H9 (cell line): ENCODE measurements around the gene FOXL1. TPM values are rescaled to one million over a fixed set of nuclear protein-coding genes. Genes with fewer than 3 reads are reported as not detected.

Experiments
- DNase-seq: peaks from one replicate; pipeline ENCODE4 v3.0.0-alpha.2; 2017
- H2AFZ ChIP-seq: one replicate; pipeline ENCODE4 v1.6.1; 2013; ENCODE audit warnings: mild to moderate bottlenecking, low read length, control low read depth, moderate library complexity
- H2AK5ac ChIP-seq: 2 replicates; pipeline ENCODE4 v1.6.1; 2013; ENCODE audit warnings: low read length, control low read depth, mixed read lengths; ENCODE audit not compliant: insufficient read length
- H2BK120ac ChIP-seq: one replicate; pipeline ENCODE4 v1.6.1; 2013; ENCODE audit warnings: low read depth, mild to moderate bottlenecking, low read length, control low read depth, inconsistent platforms; ENCODE audit not compliant: poor library complexity, severe bottlenecking
- H2BK12ac ChIP-seq: 2 replicates; pipeline ENCODE4 v1.6.1; 2013; ENCODE audit warnings: low read length, control low read depth, mixed read lengths, low read depth; ENCODE audit not compliant: insufficient read length
- H2BK15ac ChIP-seq: 2 replicates; pipeline ENCODE4 v1.6.1; 2013; ENCODE audit warnings: low read depth, low read length, control low read depth
- H2BK20ac ChIP-seq: one replicate; pipeline ENCODE4 v1.6.1; 2013; ENCODE audit warnings: low read depth, mild to moderate bottlenecking, low read length, control low read depth, inconsistent platforms; ENCODE audit not compliant: poor library complexity, severe bottlenecking
- H2BK5ac ChIP-seq: 2 replicates; pipeline ENCODE4 v1.6.1; 2013; ENCODE audit warnings: low read length, control low read depth, mixed read lengths; ENCODE audit not compliant: insufficient read length
- H3K14ac ChIP-seq: 2 replicates; pipeline ENCODE4 v1.6.1; 2013; ENCODE audit warnings: low read length, control low read depth; ENCODE audit not compliant: insufficient read depth
- H3K18ac ChIP-seq: 2 replicates; pipeline ENCODE4 v1.6.1; 2013; ENCODE audit warnings: low read depth, mild to moderate bottlenecking, mixed read lengths, low read length, control low read depth; ENCODE audit not compliant: insufficient read length
- H3K23ac ChIP-seq: 2 replicates; pipeline ENCODE4 v1.6.1; 2013; ENCODE audit warnings: low read length, control low read depth, mixed read lengths, low read depth; ENCODE audit not compliant: insufficient read length
- H3K23me2 ChIP-seq: 2 replicates; pipeline ENCODE4 v1.6.1; 2013; ENCODE audit warnings: low read depth, mild to moderate bottlenecking, mixed read lengths, low read length, control low read depth; ENCODE audit not compliant: insufficient read length, poor library complexity, severe bottlenecking
- H3K27ac ChIP-seq: 2 replicates; pipeline ENCODE4 v1.5.1; 2013; ENCODE audit warnings: low read length, control low read depth, mixed read lengths, low read depth; ENCODE audit not compliant: insufficient read length
- H3K27me3 ChIP-seq: 2 replicates; pipeline ENCODE4 v1.6.1; 2013; ENCODE audit warnings: low read length, control low read depth, inconsistent platforms; ENCODE audit not compliant: insufficient read depth
- H3K4ac ChIP-seq: 2 replicates; pipeline ENCODE4 v1.6.1; 2013; ENCODE audit warnings: low read depth, mild to moderate bottlenecking, control low read depth, inconsistent platforms, low read length, moderate library complexity
- H3K4me1 ChIP-seq: 2 replicates; pipeline ENCODE4 v1.6.1; 2013; ENCODE audit warnings: low read length, control low read depth, inconsistent platforms; ENCODE audit not compliant: insufficient read depth
- H3K4me2 ChIP-seq: 2 replicates; pipeline ENCODE4 v1.6.1; 2013; ENCODE audit warnings: low read length, control low read depth, mixed read lengths; ENCODE audit not compliant: insufficient read length, insufficient read depth
- H3K56ac ChIP-seq: 2 replicates; pipeline ENCODE4 v1.6.1; 2013; ENCODE audit warnings: low read depth, mild to moderate bottlenecking, mixed read lengths, low read length, control low read depth; ENCODE audit not compliant: insufficient read length
- H3K79me1 ChIP-seq: 2 replicates; pipeline ENCODE4 v1.6.1; 2013; ENCODE audit warnings: low read depth, mild to moderate bottlenecking, moderate library complexity, low read length, control low read depth, inconsistent platforms; ENCODE audit not compliant: insufficient read depth, poor library complexity, severe bottlenecking
- H3K79me2 ChIP-seq: 2 replicates; pipeline ENCODE4 v1.6.1; 2013; ENCODE audit warnings: low read length, control low read depth, inconsistent platforms; ENCODE audit not compliant: insufficient read depth
- H3K9ac ChIP-seq: 2 replicates; pipeline ENCODE4 v1.6.1; 2013; ENCODE audit warnings: low read length, control low read depth, mixed read lengths; ENCODE audit not compliant: insufficient read length; ENCODE audit errors: extremely low read depth
- H3K9me3 ChIP-seq: one replicate; pipeline ENCODE4 v1.6.1; 2013; ENCODE audit warnings: low read depth, low read length, inconsistent platforms; ENCODE audit not compliant: control insufficient read depth
- H3T11ph ChIP-seq: one replicate; pipeline ENCODE4 v1.6.1; 2013; ENCODE audit warnings: mild to moderate bottlenecking, low read length, control low read depth, inconsistent platforms
- H4K20me1 ChIP-seq: one replicate; pipeline ENCODE4 v1.6.1; 2013; ENCODE audit not compliant: control insufficient read depth, insufficient read length, insufficient read depth
- H4K5ac ChIP-seq: 2 replicates; pipeline ENCODE4 v1.6.1; 2013; ENCODE audit warnings: low read depth, mild to moderate bottlenecking, mixed read lengths, low read length, control low read depth; ENCODE audit not compliant: insufficient read length
- H4K8ac ChIP-seq: replicated peaks from 2 replicates; pipeline ENCODE4 v1.6.1; 2013; ENCODE audit warnings: low read length, control low read depth, mixed read lengths, low read depth; ENCODE audit not compliant: insufficient read length
- H4K91ac ChIP-seq: 2 replicates; pipeline ENCODE4 v1.6.1; 2013; ENCODE audit warnings: low read depth, mild to moderate bottlenecking, moderate library complexity, mixed read lengths, low read length, control low read depth; ENCODE audit not compliant: insufficient read length
- H3K27ac Mint-ChIP-seq, 3 experiments: 2 replicates in 2 of 3; 3 replicates in 1 of 3; pipeline ENCODE4 v1.8.0; 2020 to 2021; ENCODE audit warnings: mixed read lengths in 3 of 3, mild to moderate bottlenecking in 1 of 3, moderate library complexity in 1 of 3
- H3K27me3 Mint-ChIP-seq: 2 replicates; pipeline ENCODE4 v1.8.0; 2021; ENCODE audit warnings: low read depth, mild to moderate bottlenecking, moderate library complexity, mixed read lengths
- H3K36me3 Mint-ChIP-seq, 3 experiments: 2 replicates in 2 of 3; 3 replicates in 1 of 3; pipeline ENCODE4 v1.8.0; 2020 to 2021; ENCODE audit warnings: low read depth in 3 of 3, mixed read lengths in 3 of 3; ENCODE audit not compliant: insufficient read depth in 1 of 3
- H3K4me1 Mint-ChIP-seq, 2 experiments: 2 replicates each; pipeline ENCODE4 v1.8.0; 2020; ENCODE audit warnings: mixed read lengths in 2 of 2
- H3K4me3 Mint-ChIP-seq, 2 experiments: 2 replicates in 1 of 2; 3 replicates in 1 of 2; pipeline ENCODE4 v1.8.0; 2020 to 2021; ENCODE audit warnings: mild to moderate bottlenecking in 2 of 2, mixed read lengths in 2 of 2, moderate library complexity in 1 of 2
- H3K9me3 Mint-ChIP-seq, 2 experiments: 2 replicates in 1 of 2; 3 replicates in 1 of 2; pipeline ENCODE4 v1.8.0; 2020; ENCODE audit warnings: mild to moderate bottlenecking in 2 of 2, mixed read lengths in 2 of 2, moderate library complexity in 1 of 2
- CTCF ChIP-seq: fragments of 200-600 bp; sonication (generic); conservative IDR thresholded peaks from 3 replicates; pipeline ENCODE4 v1.8.0; 2021; ENCODE audit warnings: antibody characterized with exemption, mild to moderate bottlenecking
- WGBS: extraction: QIAGEN DNeasy Blood & Tissue Kit; methylation state at CpG from one replicate; pipeline ENCODE4 v1.1.7; 2013; ENCODE audit warnings: missing lambda C conversion rate, low lambda C conversion rate, mixed read lengths; ENCODE audit not compliant: insufficient read length; ENCODE audit errors: extremely low coverage; 5-methylcytosine and 5-hydroxymethylcytosine counted together
- total RNA-seq: library from RNA; stranded (reverse); gene quantifications from 2 replicates; pipeline ENCODE4 v1.2.1, GENCODE V29; 2021

The FOXL1 gene
- total RNA-seq, 1 experiment from 2014 or later: 0.09 TPM

- H3K9me3 Mint-ChIP-seq: peaks cover 0 to 5% of the 10 kb centered on the region in 2 experiments; a peak in 2 of 5 replicates
- H3K4me1 Mint-ChIP-seq: peaks cover 2 to 12% of the 10 kb centered on the region in 2 experiments; a peak in 3 of 4 replicates
- no peak overlapping the region for H3K56ac ChIP-seq
- H3K14ac ChIP-seq: no peak overlapping the region
- H3K4me2 ChIP-seq: no peak overlapping the region
- H2BK20ac ChIP-seq: no peak overlapping the region
- no peak overlapping the region for H2BK15ac ChIP-seq
- no peak overlapping the region for H3K18ac ChIP-seq
- H2BK12ac ChIP-seq: no peak overlapping the region
- no peak overlapping the region for H3K23ac ChIP-seq
- H3K4me1 ChIP-seq: no peaks in the 10 kb centered on the region
- DNase-seq: no peak
- H4K91ac ChIP-seq: no peak overlapping the region
- H3K79me2 ChIP-seq: no peaks in the 10 kb centered on the region
- no peak overlapping the region for H2AFZ ChIP-seq
- WGBS: no CpG with 5 or more reads among the region's 8 CpGs
- no peak overlapping the region for H3T11ph ChIP-seq
- H3K79me1 ChIP-seq: no peaks in the 10 kb centered on the region
- no peak overlapping the region for H3K4ac ChIP-seq
- no peak overlapping the region for H3K27ac Mint-ChIP-seq
- no peak overlapping the region for H2BK120ac ChIP-seq
- H3K36me3 Mint-ChIP-seq: peaks cover 0 to 5% (median 0%) of the 10 kb centered on the region in 3 experiments; a peak in 1 of 7 replicates
- H4K20me1 ChIP-seq: no peaks in the 10 kb centered on the region
- no peaks in the 10 kb centered on the region for H3K9me3 ChIP-seq
- H4K8ac ChIP-seq: no peak overlapping the region
- no peak overlapping the region for H2BK5ac ChIP-seq
- no peak for TF ChIP-seq CTCF
- no peak overlapping the region for H3K9ac ChIP-seq
- no peak overlapping the region for H3K4me3 Mint-ChIP-seq
- H4K5ac ChIP-seq: no peak overlapping the region
- no peak overlapping the region for H3K27ac ChIP-seq
- H3K27me3 ChIP-seq: no peaks in the 10 kb centered on the region
- peaks cover 16% of the 10 kb centered on the region for H3K27me3 Mint-ChIP-seq
- no peaks in the 10 kb centered on the region for H3K23me2 ChIP-seq
- H2AK5ac ChIP-seq: no peak overlapping the region
Observed at GRCh38 chr16:86529160-86529559, 49.2 kb upstream of the FOXL1 start.
